ENCODE measurements around the gene SEMA6D.

DNA sequence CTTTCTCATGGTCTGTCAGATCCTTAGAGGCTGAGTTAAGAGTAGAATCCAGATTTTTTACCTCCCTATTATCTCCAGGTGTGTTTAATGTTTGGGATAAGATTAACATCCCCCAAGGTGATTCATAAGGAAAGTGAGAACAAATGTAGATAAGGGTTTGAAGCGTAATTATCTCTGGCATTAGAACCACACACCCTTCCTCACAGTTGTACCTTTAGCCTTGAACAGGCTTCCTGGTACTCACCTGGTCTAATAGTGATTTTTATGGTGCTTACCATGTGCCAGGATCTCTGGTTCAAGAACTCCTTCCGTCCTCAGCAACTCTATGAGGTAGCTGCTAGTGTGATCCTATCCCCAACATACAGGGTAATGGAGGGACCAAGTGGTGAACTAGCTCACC, 27.7 kb downstream of the SEMA6D start:
- TF ChIP-seq POLR2A (IDR thresholded peaks at IDR 0.05) (no peak), POLR2AphosphoS5 (IDR thresholded peaks at IDR 0.05) (no peak)
- TF ChIP-seq, protein P1, sequence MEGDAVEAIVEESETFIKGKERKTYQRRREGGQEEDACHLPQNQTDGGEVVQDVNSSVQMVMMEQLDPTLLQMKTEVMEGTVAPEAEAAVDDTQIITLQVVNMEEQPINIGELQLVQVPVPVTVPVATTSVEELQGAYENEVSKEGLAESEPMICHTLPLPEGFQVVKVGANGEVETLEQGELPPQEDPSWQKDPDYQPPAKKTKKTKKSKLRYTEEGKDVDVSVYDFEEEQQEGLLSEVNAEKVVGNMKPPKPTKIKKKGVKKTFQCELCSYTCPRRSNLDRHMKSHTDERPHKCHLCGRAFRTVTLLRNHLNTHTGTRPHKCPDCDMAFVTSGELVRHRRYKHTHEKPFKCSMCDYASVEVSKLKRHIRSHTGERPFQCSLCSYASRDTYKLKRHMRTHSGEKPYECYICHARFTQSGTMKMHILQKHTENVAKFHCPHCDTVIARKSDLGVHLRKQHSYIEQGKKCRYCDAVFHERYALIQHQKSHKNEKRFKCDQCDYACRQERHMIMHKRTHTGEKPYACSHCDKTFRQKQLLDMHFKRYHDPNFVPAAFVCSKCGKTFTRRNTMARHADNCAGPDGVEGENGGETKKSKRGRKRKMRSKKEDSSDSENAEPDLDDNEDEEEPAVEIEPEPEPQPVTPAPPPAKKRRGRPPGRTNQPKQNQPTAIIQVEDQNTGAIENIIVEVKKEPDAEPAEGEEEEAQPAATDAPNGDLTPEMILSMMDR (IDR thresholded peaks at IDR 0.05): no peak

Measured in gastroesophageal sphincter (tissue), 3 donors.